Measurements from ENCODE around the gene EN1. TPM values are rescaled to one million over a fixed set of nuclear protein-coding genes. Genes with fewer than 3 reads are reported as not detected.

Gene EN1
- total and polyA plus RNA-seq, 2 of the 13 experiments (the other 11 are each of a cell fraction or from before 2014, with no cell fraction given): not detected

- TF ChIP-seq ZBTB3 (CRISPR knock-in tag; IDR thresholded peaks at IDR 0.05; ENCODE audit: borderline replicate concordance, low read depth) (no peak), AGO1 (IDR thresholded peaks at IDR 0.05; ENCODE audit: low read depth, low read length, poor library complexity, severe bottlenecking) (peak; percentile 80), HES4 (CRISPR knock-in tag; IDR thresholded peaks at IDR 0.05; ENCODE audit: borderline replicate concordance) (no peak), MBNL3 (CRISPR knock-in tag; conservative IDR thresholded peaks at IDR 0.05) (no peak), ZNF616 (CRISPR knock-in tag; IDR thresholded peaks at IDR 0.05; ENCODE audit: low read depth) (no peak), GMEB2 (CRISPR knock-in tag; IDR thresholded peaks at IDR 0.05; ENCODE audit: low read depth) (no peak), JUNB (CRISPR knock-in tag; IDR thresholded peaks at IDR 0.05; ENCODE audit: borderline replicate concordance) (no peak), PITX1 (CRISPR knock-in tag; IDR thresholded peaks at IDR 0.05) (no peak), KDM2A (CRISPR knock-in tag; IDR thresholded peaks at IDR 0.05; ENCODE audit: borderline replicate concordance, low read depth) (peak; percentile 87), ZNF709 (CRISPR knock-in tag; IDR thresholded peaks at IDR 0.05) (0 out of 2 replicates have a peak, but pooled peaks have one; percentile 48), ZSCAN21 (CRISPR knock-in tag; IDR thresholded peaks at IDR 0.05; ENCODE audit: borderline replicate concordance) (peak; percentile 53; the same call in 1 of the 2 replicates), ISL2 (CRISPR knock-in tag; IDR thresholded peaks at IDR 0.05) (0 out of 2 replicates have a peak, but pooled peaks have one; percentile 43), ZNF20 (CRISPR knock-in tag; IDR thresholded peaks at IDR 0.05) (no peak), KLF11 (CRISPR knock-in tag; IDR thresholded peaks at IDR 0.05) (no peak), PAWR (CRISPR knock-in tag; IDR thresholded peaks at IDR 0.05; ENCODE audit: borderline replicate concordance) (no peak), NR2C2 (CRISPR knock-in tag; IDR thresholded peaks at IDR 0.05; ENCODE audit: borderline replicate concordance) (0 out of 2 replicates have a peak, but pooled peaks have one; percentile 45), BRD4 (CRISPR knock-in tag; IDR thresholded peaks at IDR 0.05) (no peak), SNAPC4 (CRISPR knock-in tag; IDR thresholded peaks at IDR 0.05) (0 out of 2 replicates have a peak, but pooled peaks have one; percentile 55), ZNF143 (CRISPR knock-in tag; IDR thresholded peaks at IDR 0.05) (no peak), SRSF4 (IDR thresholded peaks at IDR 0.05; ENCODE audit: low read depth, low read length, poor library complexity, severe bottlenecking) (no peak), ATAD3A (CRISPR knock-in tag; IDR thresholded peaks at IDR 0.05) (no peak), ZFP36L2 (CRISPR knock-in tag; IDR thresholded peaks at IDR 0.05) (no peak)
- TF ChIP-seq, protein P1, sequence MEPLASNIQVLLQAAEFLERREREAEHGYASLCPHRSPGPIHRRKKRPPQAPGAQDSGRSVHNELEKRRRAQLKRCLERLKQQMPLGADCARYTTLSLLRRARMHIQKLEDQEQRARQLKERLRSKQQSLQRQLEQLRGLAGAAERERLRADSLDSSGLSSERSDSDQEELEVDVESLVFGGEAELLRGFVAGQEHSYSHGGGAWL (CRISPR knock-in tag; IDR thresholded peaks at IDR 0.05): 0 out of 2 replicates have a peak, but pooled peaks have one; percentile 25
These were observed 8.2 kb upstream of the EN1 start (continued) for GRCh38 chr2:118855451-118856279.
